ENCODE measurements around the gene UHRF2. TPM values are rescaled to one million over a fixed set of nuclear protein-coding genes. Genes with fewer than 3 reads are reported as not detected.

UHRF2 gene
- total and polyA plus RNA-seq, 9 of the 15 experiments (the other 6 are each of a cell fraction or from before 2014, with no cell fraction given) = 5.6 to 39.0 (median 20.1) TPM

DNA sequence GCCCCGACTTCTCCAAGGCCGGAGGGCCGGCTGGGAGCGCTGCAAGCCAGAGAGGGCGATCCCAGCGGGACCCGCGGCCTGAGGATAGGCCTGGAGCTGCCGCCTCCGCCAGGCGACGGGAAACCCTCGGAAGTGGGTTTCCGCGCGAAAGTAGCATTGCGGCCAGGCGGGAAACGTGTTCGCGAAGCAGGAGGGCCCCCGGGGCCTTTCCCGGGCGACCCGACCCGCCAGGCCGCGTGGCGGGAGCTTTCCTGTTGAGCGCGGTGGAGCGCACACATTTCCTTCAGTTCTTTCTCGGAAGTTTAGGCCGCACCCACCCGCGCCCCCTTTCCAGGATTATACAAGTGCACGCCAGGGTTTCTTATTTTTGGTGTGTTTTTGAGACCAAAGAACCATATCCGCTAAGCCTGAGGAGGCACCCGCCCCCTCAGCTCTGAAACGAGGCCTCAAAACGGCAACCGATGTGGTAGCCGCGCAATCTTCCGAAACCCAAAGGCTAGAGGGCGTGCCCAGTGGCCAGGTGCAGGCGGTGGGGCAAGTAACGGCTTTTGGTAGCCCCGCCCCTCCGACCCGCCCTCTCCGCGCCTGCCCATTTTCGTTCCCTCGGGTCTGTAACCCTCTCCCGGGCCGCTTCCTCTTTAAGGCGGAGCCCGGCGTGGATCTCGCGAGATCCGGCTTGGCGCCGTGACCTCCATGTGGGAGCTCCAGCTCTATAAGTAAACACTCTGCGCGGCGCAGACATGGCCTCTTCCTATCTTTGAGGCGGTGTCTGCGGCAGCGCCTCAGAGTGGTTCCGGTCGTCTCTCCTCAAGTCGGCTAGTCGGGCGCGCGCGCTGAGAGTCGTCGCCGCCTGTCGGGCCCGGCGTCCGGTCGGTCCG lies at the start of gene UHRF2 (continued):
- peak; percentile 79 for TF ChIP-seq TAF1 (IDR thresholded peaks at IDR 0.05; ENCODE audit: control insufficient read depth, extremely low read depth, insufficient read depth, low read length, severe bottlenecking)
- peak; percentile 31; the same call in 1 of the 2 replicates for TF ChIP-seq SMAD4 (CRISPR knock-in tag; conservative IDR thresholded peaks at IDR 0.05)
- TF ChIP-seq L3MBTL2 (IDR thresholded peaks at IDR 0.05) = peak; percentile 72; the same call in 1 of the 2 replicates
- TF ChIP-seq, protein P1, sequence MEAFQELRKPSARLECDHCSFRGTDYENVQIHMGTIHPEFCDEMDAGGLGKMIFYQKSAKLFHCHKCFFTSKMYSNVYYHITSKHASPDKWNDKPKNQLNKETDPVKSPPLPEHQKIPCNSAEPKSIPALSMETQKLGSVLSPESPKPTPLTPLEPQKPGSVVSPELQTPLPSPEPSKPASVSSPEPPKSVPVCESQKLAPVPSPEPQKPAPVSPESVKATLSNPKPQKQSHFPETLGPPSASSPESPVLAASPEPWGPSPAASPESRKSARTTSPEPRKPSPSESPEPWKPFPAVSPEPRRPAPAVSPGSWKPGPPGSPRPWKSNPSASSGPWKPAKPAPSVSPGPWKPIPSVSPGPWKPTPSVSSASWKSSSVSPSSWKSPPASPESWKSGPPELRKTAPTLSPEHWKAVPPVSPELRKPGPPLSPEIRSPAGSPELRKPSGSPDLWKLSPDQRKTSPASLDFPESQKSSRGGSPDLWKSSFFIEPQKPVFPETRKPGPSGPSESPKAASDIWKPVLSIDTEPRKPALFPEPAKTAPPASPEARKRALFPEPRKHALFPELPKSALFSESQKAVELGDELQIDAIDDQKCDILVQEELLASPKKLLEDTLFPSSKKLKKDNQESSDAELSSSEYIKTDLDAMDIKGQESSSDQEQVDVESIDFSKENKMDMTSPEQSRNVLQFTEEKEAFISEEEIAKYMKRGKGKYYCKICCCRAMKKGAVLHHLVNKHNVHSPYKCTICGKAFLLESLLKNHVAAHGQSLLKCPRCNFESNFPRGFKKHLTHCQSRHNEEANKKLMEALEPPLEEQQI (IDR thresholded peaks at IDR 0.05) = peak; percentile 86
- TF ChIP-seq PHB2 (IDR thresholded peaks at IDR 0.05; ENCODE audit: low read depth) = no peak
- no peak for TF ChIP-seq POLR2AphosphoS2 (IDR thresholded peaks at IDR 0.05; ENCODE audit: low read length)
- no peak for TF ChIP-seq KAT8 (IDR thresholded peaks at IDR 0.05; ENCODE audit: low read depth)
- TF ChIP-seq FOXA3 (CRISPR knock-in tag; conservative IDR thresholded peaks at IDR 0.05 in 1 of 2, IDR thresholded peaks at IDR 0.05 in 1 of 2) = peak in 1 of 2 experiments; percentile 40; a peak in 2 of 4 replicates
- TF ChIP-seq STAT6 (CRISPR knock-in tag; IDR thresholded peaks at IDR 0.05) = no peak
- TF ChIP-seq SAP30 (IDR thresholded peaks at IDR 0.05; ENCODE audit: borderline replicate concordance, insufficient read depth, low read depth, low read length, poor library complexity, severe bottlenecking) = no peak
- no peak for TF ChIP-seq NUFIP1 (IDR thresholded peaks at IDR 0.05; ENCODE audit: partially characterized antibody)
- no peak for TF ChIP-seq TRIM28 (IDR thresholded peaks at IDR 0.05)
- peak; percentile 78 to 85 for TF ChIP-seq MNT (conservative IDR thresholded peaks at IDR 0.05)
- peak in 2 of 3 experiments; percentile 83 to 89 for TF ChIP-seq YY1 (IDR thresholded peaks at IDR 0.05; ENCODE audit: borderline replicate concordance in 1 of 3, control insufficient read depth in 1 of 3, extremely low read depth in 1 of 3, insufficient read depth in 3 of 3, insufficient read length in 1 of 3, insufficient replicate concordance in 2 of 3, low read depth in 1 of 3, low read length in 2 of 3)
- TF ChIP-seq HOXB6 (CRISPR knock-in tag; IDR thresholded peaks at IDR 0.05; ENCODE audit: borderline replicate concordance) = no peak
- TF ChIP-seq ETS1 (conservative IDR thresholded peaks at IDR 0.05; ENCODE audit: control insufficient read depth, low read depth, low read length) = 0 out of 2 replicates have a peak, but pooled peaks have one; percentile 49
